ENCODE results near the gene ARHGAP24.
"Not testable (repeated sequence)": the region's sequence is repeated elsewhere in the genome, so short reads cannot be mapped to it uniquely, and the experiment has no call there.

Gene ARHGAP24

DNA sequence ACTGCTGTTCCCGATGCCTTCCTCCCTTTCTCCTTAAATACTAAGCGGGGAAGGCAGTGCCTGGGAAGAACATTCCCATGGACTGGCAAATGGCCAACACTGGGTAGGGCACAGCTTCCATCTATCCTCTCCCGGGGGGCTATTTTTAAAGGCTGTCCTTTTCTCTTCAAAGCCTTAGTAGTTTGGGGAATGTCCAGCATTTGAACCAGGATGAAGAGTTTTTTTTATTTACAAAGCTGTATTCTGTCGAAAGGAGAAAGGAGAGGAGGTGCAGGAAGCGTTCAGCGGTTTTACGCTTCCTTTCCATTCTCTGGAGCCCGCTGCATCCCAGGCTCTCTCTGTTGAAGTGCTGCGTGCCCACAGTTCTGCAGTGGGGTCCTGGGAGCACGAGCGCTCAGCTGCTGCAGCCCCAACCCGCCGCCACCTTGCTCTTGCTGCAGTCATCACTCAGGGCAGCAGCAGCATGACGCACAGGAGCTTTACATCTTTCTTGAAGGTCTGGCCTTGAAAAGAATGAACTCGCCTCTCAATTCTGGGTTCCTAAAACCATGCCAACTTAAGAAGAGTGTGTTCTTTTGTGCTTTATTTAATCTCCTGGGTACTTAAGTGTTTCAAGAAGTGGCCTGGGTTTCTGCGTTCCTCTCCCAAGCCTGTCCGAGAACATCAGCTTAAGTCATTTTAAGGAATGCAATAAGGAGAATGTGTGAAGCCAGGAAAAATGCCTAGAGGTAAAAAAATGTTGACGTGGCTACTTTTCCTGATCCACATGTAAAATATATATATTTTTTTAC, 457.7 kb downstream of the ARHGAP24 start:
- no peak for DNase-seq

DNA sequence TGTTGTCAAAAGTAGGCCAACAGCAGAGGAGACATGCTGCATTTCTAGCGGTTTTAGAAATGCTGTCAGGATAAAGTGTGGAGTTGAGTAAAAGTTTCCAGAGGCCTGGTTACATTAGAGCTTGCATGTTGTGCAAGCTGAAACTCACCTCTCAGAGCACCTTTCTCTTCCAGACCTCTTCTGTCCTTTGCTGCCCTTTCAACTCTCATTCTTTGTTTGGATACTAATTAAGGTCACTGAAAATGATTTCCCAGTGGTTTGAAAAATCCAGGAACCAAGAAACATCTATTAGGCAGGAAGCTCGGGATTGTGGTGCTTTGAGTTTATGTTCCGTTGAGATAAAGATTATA, 458.3 kb downstream of the ARHGAP24 start:
- DNase-seq = no peak

DNA sequence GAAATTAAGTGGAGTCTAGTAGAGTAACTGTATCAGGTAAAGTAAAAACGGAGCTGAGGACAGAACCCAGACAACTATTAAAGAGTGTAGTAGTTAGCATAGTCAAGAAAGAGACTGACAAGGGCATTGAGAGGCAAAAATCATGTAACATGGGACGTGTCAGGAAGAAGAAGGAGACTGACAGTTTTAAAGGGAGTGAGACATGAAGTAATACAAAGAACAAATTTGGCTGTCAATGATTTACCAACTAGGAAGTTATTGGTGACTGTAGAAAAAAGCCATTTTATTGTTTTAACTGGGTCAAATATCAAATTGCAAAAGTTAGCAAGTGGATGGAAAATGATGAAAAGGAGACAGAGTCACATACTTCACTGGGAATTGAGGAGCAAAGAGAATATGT, 462.6 kb downstream of the ARHGAP24 start:
- DNase-seq = no peak

DNA sequence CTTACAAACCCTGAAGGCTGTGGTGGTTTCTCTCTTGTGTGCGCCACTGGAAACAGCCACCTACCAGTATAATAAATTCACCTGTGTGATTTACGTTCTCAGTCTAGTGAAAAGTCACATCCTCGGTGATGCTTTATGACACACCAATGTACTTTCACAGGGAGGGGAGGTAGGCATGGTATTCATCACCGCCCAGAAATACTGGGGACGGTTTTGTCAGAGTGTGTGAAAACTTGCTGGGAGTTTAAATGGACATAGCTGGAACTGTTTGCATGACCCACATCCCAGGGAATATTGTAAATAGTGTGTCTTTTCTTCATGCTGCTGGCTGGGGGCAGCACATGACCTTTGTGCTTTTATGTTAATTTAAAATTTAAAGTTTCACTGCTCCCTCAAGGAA, 463.1 kb downstream of the ARHGAP24 start:
- no peak for DNase-seq

DNA sequence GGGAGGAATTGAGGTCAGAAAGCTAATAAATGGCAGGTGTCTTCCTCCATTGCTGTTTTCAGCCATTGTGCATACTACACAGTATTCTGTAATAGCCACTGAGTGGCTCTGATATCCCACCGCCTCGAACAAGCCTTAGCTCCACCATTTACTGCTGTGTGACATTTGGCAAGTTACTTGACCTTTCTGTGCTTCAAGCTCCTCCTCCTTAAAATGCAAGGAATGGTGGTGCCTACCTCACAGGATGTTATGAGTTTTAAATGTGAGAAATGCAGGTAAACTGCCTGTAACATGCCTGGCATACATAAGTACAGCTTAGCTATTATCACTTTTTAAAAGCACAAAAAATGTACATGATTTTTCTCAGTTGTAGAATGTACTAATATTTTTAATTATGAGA, 464.0 kb downstream of the ARHGAP24 start:
- no peak for DNase-seq

DNA sequence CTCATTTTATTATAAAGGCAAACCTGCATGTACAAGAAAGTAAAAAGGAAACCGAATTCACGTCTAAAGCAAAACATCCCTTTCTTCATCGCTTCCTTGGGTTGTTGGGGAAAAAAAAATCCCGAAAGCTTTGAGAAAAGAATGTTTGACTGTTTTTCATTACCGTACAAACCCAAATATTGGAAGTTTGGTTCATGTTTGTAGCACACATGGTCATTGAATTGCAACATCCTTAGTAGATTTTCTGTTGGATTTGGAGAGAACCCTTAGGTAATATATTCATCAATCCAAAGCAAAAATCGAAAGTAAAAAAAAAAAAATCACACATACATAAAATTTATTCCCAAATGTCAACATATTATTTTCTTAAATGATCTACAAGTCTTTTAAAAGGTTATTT, 464.6 kb downstream of the ARHGAP24 start:
- no peak for DNase-seq

DNA sequence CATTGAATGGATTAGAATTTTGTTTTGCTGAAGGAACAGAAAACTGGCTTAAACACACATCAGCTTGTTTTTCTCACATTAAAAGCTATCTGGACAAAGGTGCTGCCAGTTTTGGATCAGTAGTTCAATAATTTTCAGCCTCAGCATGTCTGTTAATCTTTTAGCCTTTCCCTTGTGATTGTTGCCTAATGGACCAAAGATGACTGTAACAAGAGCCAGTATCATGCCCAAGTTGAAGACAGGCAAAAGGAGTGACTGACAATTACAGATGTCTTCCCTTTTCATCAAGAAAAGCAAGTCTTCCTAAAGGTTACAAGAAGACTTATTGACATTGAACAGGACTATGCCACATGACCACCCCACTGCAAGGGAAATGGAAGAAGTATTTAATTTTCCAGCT, 465.2 kb downstream of the ARHGAP24 start:
- no peak for DNase-seq

DNA sequence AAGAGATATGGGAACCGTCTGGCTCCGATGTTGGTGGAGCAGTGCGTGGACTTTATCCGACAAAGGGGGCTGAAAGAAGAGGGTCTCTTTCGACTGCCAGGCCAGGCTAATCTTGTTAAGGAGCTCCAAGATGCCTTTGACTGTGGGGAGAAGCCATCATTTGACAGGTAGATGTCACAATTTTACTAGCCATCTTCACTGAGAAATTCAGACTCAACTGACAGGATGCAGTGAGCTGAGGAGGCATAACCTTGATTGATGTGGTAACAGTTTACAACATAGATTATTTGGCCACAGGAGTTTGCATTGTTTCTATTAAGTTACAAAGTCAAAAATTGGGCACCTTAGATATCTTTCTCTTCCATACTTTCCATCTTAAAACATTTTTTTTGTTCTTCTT, 467.2 kb downstream of the ARHGAP24 start:
- DNase-seq = no peak

DNA sequence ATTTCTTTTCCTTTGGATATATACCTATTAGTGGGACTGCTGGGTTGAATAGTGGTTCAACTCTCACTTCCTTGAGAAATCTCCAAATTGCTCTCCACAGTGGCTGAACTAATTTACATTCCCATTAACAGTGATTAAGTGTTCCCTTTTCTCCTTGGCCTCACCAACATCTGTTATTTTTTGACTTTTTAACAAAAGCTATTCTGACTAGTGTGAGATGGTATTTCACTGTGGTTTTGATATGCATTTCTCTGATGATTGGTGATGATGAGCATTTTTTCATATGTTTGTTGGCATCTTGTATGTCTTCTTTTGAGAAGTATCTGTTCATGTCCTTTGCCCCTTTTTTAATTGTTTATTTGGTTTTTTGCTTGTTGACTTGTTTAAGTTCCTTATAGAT, 471.9 kb downstream of the ARHGAP24 start:
- no peak for DNase-seq

DNA sequence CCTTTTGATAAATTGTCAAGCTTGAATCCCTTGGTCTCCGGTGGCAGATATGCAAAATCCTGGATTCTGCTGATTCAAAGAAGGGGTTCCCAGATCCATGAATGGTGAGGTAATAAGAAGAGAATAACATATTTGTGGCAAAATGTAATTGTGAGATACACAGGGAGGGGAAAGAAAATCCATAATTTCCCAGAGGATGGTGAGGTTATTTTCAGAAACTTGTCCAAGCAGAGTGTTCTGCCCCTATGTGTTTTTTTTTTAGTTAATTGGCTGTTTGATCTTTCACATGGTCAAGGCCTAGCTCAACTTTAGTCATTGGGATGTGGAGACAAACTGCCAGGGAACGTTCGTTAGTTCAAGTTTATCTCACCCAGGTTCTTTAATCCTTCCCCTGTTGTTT, 476.1 kb downstream of the ARHGAP24 start:
- DNase-seq = no peak

DNA sequence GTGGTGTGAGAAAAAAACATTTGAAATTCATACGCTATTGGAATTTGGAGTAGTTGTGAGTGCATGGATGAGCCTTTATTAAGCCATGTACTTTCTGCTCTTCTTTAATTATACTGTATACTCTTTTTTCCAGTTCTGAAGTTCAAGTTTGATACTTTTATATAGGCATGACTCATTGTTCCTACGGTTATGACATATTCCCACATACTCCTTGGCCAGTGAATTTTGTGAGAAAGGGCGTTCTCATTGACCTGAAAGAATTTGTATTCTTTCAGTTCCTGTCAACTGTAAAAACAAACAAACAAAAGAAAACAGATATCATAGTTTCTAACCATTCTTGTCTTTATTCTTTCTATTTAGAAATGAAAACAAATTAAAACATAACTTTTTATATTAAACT, 477.6 kb downstream of the ARHGAP24 start:
- no peak for DNase-seq

DNA sequence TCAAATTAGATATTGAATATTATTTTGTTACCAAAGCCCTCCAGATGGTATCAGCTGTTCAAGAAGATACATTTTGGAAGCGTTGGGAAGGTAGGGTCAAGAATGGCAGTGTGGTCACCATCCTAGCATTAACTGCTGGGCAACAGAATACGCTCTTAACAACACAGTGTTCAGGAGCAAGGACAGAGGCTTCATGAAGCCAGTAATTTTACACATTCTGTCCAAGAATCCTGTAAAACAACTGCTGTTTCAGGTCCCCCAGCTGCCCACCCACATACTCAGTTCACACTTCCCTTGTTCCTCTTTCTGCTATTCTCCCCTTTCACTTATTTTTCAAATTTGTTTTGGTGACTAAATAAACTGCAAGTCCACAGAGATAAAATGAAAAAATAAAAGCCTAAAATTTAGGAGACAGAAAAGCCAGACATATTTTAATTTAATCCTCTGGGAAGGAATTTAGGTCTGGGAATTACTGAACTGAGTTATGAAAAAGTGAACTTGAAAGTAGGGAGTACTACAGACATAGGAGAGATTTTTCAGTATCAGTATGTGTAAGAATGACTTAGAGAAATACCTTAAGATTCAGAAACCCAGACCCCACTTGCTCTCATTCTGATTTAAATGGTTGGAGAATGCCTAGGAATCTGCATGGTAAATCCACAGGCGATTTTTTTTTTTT, 478.2 kb downstream of the ARHGAP24 start:
- no peak for DNase-seq

DNA sequence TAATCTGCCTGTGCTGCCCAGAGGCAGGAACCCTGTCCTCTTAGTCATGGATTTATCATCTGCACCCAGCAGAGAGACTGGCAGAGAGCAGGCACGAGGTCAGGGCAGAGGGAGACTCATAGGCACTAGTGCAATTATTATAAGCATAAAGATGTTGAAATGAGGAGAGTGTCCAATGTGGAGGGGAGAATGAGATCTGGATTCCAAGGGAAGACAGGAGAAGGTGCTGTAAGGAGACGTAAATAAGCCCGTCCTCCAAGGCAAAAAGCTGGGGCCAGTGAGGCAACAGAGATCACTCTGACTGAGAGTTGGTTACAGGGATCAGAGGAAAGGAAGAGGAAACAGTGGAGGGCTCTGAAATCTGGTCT, 478.7 kb downstream of the ARHGAP24 start:
- DNase-seq = no peak

DNA sequence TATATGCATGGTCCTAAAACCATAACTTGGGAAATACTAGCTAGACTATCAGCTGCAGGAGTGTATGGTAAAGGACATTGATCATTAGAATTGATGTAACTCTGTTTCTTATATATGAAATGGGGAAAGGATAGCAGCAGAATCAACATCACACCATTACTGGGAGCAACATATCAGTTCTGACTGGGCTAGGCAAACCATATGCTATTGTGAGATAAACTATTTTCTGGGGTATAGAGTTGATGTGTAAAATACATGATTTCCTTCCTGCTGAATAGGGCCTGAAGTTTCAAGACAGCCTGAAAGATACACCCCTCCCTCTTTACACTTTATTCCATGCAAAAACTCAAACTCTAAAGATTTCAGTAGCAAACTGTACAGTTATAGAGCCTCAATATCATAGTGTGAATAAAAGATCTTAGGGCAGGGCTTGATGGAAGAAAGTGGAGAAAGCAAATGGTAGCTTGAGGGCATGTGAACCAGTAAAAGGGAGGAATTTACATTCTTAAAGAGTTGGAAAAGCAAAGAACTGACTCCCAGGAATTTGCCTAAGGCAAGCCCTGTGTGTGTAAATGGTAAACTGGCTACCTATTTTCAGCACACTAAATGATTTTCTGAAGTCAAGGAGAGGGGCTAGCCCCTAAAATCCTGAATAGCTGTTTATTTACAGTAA, 480.8 kb downstream of the ARHGAP24 start:
- DNase-seq = no peak

DNA sequence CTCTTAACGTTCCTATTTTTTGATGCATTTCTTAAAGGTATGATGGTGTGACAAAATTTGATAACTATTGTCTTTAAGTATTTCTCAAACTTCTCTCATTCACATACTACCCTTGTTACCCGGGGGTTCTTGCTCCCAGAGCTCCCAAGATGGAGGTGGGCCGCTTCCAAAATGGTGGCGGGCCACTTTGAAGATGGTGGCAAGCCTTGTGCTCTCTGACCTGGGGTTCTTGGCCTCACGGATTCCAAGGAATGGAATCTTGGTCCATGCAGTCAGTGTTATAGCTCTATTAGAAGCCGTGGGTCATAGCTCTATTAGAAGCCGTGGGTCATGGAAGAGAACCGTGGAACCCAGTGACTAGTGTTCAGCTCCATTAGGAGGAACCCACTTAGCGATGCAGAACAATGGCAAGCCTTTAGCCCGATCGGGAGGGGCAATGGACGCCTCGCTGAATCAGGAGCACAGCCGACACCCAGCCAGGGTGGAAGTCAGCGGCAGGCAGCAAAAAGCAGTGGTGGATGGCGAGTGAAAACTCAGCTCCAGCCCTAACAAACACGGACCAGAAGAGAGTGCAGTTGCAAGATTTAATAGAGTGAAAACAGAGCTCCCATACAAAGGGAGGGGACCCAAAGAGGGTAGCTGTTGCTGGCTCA, 481.5 kb downstream of the ARHGAP24 start:
- no peak for DNase-seq

DNA sequence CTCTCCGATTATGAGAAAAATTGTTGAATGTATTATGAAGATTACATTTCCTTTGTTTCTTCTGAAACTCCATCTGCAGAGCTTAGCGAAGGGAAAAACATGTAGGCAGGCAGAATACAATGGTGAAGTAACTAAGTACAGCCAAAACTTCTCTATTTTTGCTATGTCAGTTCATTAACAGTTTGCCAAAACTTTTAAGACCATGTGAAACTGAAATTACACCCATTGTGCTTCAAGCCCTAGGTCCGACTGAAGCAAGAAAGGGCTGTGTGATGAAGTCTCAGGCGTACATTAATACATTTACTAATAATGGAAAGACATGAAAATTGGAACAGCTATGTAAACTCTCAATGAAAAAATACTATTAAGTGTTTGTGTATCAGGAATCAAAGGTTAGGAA, 486.9 kb downstream of the ARHGAP24 start:
- no peak for DNase-seq

DNA sequence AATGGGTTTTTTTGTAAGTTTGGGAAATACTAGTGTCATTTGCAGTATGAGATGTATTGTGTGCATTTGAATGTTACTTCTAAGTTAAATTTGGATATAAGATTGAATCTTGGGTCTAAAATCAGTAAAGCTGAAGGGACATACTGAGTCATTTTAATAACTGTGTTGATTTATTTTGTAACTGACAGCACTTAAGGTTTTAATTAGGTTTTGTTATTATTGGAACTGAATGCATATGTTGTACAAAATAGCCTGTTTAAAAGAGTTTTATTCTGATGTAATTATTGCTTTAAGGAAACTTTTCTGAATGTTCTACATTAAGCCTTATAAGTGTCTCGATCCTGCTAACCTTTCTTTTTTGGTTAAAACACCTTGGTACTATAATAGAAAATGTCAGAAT, 488.3 kb downstream of the ARHGAP24 start:
- DNase-seq = no peak

DNA sequence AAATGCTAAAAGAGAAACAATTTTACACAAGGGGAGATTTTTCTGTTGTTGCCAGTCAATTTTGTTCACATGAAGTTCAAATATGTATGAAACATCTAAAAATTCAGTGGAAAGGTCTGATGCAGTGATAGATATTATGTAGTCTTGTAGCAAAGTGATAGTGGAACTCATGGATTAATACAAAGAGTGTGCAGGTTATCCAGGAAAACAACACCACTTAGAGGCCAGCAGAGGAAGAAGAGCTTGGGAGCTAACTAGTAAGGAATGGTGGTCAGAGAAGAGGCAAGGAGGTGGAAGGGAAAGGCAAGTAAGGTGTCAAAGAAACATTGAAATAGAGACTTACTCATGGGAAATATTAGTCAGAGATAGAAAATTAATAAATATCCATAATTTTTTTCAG, 489.3 kb downstream of the ARHGAP24 start:
- no peak for DNase-seq

DNA sequence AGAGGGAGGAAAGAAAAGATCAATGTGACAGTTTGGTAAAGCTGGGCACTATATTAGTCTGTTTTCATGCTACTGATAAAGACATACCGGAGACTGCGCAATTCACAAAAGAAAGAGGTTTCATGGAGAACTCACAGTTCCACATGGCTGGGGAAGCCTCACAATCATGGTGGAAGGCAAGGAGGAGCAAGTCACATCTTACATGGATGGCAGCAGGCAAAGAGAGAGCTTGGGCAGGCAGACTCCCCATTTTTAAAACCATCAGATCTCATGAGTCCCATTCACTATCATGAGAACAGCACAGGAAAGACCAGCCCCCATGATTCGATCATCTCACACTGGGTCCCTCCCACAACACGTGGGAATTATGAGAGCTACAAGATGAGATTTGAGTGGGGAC, 490.1 kb downstream of the ARHGAP24 start:
- not testable (repeated sequence) for DNase-seq

DNA sequence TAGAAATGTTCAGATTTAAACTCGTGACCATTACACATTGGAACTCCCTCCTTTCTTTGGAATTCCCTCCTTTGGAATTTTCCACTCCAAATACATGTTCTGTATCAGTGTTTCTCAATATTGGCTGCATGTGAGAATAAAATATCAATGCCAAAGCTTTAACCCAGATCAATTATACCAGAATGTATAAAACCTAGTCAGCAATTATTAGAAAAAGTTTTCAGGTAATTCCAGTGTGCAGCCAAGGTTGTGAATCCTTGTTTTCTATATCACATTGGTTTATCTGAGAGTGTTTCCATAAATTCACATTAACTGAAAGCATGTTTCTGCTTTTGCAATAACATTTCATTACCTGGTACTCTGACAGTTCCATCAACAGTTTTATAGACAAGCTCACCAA, 490.6 kb downstream of the ARHGAP24 start:
- no peak for DNase-seq

DNA sequence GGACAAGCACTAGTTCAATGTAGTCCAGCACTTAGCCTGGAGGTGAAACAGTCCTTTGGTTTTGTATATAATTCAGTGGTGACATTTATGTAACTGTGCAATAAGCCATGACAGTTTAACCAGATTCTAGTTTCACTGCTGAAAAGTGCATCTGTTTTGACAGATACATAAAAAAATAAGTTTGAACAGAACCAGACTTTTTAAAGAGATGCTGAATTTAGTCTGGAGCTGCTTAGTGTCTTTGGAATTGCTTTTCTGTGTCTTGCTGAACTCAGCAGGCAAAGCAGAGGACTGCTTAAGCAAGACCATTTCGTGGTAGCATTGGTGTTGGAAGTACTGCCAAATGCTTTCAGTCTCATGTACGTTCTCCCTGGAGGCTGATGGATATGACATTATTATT, 491.4 kb downstream of the ARHGAP24 start:
- no peak for DNase-seq

DNA sequence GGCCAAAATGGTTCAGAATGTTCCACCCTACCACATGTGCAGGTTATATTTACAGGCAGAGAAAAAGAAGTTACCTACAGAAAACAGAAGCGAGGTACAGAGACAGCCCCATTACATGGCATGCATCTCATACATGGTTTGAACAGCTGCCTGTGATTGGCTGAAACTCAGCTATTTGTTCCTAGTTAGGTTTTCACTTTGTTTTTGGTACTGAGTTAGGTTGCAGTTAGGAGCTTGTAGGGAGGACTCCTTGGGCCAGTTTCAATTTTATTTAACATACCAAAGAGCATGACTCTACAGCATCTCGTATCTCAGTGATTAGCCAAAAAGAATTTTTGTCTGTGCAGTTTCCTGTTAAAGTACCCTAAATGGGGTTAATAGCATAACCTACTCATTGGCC, 492.9 kb downstream of the ARHGAP24 start:
- DNase-seq = no peak

DNA sequence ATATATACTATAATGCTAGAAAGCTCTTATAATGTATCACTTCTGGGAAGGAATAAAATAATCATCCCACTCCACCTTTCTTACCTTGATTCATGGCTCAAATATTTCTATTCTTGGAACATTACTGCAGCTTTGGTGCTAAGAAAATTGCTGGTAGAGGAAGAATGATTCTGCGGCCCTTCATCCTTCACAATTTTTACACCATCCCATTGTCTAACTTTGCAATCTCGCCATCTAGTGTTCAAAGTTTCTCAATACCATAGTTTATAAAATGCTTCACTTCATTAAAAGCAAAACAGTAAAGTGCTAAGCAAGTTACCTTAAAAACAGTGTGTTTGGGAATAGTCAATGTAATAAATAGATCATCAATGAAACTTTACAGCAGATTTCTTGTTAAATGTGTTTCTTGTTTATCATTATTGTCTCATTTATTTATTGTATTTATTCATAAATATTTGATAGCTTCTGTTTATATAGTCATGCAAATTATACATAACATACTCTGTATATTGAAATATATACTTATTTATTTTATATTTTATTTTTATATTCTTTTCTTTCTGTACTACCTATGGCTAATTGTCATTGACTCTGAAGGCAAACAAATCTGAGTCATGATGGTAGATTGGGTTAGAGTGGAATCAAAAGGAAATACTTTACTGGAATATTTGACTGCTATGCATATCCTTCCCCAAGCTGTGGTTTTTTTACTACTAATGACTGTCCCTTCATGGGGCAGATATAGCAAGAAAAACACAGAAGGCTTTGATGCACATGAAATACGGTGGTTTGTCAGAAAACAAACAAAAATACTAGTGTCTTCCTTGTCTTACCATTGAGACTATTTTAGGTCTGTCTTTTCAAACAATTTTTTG, 494.2 kb downstream of the ARHGAP24 start:
- DNase-seq = no peak
